GM21717 (cell line): ENCODE results near the gene CAPNS2.
"Not testable (repeated sequence)": the region's sequence is repeated elsewhere in the genome, so short reads cannot be mapped to it uniquely, and the experiment has no call there.

ENCODE experiments used
- ATAC-seq: cut with Tn5 transposase; IDR thresholded peaks from one replicate; pipeline ENCODE4 v1.9.1; 2021; ENCODE audit warnings: mild to moderate bottlenecking, moderate library complexity; ENCODE audit not compliant: unreplicated experiment

Gene CAPNS2

GRCh38 chr16:55567382-55567781, 898 bp downstream of the CAPNS2 start:
- ATAC-seq, result no peak

DNA sequence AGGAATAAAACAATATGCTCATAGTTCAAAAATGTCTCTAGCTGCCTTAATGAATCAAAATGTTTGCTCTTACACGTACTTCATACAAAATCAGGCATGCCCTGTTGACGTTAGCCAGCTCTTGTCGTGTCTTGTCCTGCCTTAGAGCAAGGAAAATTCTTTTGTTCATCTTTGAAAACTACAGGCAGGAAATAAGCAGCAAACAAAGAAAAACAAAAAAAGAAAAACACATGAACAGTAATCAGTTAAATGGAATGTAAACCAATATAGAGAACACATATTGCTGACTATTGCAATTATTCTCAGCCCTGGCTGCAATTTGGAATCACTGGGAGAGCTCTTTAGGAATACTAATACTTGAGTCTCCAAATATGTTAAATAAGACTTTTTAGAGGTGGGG, 1.7 kb downstream of the CAPNS2 start:
- no peak for ATAC-seq

DNA sequence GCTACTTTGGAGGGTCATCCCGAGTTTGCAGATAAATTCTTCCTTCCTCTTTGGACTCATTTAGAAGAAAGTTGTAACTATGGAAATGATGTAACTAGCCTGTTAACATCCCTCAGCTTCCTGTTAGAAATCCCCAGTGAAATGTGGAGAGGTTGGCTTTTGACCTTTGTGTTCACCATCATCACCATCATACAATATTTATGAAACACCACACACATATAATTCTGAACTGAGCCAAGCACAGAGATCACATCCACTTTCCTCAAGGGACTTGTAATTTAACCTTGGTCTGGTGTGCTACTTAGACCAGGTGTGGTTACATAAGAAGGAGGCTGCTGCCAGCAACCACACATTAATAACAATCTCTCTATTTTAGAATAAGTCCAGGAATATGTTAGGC, 2.5 kb downstream of the CAPNS2 start:
- no peak for ATAC-seq

DNA sequence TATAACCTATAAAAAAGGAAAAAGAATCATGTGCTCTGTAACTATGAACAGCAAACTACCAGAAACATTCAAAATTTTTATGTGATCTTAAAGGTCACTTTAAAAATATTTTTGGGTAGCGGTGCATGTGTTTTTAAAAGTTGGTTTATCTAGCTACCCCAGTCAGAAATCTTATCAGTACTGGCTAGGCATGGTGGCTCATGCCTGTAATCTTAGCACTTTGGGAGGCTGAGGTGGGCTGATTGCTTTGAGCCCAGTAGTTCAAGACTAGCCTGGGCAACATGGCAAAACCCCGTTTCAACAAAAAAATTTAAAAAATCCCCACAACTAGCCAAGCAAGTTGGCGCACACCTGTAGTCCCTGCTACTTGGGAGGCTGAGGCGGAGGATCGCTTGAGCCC, 3.7 kb downstream of the CAPNS2 start:
- no peak for ATAC-seq

DNA sequence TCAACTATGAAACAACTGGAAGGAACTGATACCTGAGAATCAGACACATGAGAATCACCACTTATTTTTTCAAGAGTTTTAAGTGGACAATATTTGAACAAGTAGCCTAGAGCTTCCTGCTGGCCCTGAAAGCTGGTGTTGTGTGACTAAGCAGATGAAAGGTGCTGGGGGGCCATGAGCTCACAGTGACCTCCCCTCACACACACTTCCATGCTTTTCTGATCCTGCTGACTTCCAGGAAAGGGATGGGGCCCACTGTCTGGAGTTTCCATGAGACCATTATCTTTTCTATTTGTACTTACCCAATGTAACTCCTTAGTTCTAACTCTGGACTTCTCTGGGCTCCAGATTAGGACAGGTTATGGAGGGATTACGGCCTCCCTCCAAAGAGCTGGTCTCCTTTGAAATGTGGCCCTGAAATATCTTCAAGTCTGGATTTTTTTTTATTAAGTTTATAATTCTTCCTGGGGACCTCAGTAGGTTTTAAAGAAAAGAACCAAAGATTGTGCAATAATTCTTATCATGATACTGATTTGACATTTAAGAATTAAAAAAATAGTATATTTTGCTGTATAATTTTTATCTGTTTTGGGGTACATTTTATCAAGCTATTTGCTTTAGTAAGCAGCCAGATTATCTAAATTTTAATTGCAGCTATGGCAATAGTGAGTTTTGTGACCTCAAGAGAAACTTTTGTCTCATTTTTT, 4.9 kb downstream of the CAPNS2 start:
- ATAC-seq, result no peak

DNA sequence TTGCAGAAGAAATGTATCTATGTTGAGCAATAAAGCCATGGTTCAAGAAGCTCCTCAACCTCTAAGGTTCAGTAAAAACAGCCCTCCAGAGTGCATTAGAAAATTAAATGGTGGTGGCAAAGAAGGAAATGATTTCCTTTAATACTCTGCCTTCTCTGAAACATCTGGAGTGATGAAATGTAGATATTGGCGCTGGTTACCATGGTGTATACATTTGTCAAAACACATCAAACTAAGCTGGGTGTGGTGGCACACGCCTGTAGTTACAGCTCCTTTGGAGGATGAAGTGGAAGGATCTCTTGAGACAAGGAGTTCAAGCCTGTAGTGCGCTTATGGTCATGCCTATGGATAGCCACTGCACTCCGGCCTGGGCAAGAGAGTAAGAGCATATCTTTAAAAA, 6.0 kb downstream of the CAPNS2 start:
- no peak for ATAC-seq

DNA sequence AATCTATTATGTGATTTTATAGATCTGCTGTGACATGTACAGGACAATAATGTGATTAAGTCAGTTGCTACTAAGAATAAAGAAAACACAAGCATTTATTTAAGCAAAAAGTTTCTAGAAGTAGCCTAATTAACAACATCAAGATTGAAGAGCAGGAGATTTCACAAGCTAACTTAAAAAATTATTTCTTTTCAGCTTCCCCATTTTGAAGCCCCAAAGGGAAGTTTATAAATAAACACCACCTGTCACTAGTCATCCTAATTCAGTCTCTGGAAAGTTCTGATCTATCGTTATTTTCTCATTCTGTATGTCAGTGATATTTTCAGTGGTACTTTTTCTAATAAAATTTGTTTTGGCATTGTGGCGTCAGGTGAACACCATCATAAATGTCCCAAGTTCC, 8.3 kb downstream of the CAPNS2 start:
- ATAC-seq, result no peak

- ATAC-seq, result no peak
Observed at GRCh38 chr16:55575496-55575895, 9.0 kb downstream of the CAPNS2 start.

DNA sequence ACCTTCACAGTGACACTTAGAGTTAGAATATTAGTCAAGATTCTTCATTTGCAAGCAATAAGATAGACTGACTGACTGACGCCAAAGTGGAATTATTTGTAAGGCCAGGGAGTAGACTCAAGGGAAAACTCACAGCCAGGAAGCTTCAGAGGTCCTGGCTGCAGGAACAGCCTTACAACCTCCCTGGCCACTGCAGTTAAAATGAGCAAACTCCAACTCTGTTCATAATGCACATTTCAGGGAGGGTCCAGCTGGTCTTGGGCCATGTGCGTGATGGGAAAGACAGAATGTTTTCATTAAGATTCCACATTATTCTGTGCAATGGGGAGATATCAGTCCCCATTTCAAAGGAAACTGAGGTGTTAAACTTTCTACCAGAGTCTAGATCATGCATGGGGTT, 9.9 kb downstream of the CAPNS2 start:
- no peak for ATAC-seq

DNA sequence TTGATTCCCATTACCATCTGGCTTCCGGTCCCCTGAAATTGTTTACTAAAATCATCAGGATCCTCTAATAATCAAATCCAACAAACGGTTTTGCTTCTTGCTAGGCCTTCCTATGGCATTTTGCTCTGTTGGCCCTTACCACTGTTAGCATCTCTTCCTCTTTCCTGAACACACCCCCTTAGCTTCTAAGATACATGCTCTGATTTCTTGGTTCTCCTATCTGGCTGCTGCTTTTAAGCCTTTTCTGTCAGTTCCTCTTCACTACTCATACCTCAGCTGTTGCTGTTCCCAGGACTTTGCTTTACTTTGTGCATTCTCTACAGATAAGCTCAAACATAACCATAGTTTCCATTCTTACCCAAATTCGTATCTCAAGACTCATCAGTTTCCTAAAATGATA, 11.4 kb downstream of the CAPNS2 start:
- ATAC-seq, result no peak

DNA sequence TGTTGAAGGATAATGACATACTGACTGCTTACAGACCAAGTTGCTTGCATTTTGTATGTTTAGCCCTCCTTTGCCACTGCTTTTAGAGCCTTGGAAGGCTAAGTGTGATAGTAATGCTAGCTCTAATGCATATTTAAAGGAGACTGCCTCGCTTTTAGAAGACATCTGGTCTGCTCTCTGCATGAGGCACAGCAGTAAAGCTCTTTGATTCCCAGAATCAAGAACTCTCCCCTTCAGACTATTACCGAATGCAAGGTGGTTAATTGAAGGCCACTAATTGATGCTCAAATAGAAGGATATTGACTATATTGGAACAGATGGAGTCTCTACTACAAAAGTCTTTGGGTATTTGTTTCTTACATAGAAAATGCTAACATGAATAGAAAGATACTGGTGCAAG, 19.1 kb downstream of the CAPNS2 start:
- ATAC-seq, result no peak

- ATAC-seq, result no peak
Observed at GRCh38 chr16:55588799-55589198, 22.3 kb downstream of the CAPNS2 start.

GRCh38 chr16:55592306-55592705, 25.8 kb downstream of the CAPNS2 start:
- no peak for ATAC-seq

DNA sequence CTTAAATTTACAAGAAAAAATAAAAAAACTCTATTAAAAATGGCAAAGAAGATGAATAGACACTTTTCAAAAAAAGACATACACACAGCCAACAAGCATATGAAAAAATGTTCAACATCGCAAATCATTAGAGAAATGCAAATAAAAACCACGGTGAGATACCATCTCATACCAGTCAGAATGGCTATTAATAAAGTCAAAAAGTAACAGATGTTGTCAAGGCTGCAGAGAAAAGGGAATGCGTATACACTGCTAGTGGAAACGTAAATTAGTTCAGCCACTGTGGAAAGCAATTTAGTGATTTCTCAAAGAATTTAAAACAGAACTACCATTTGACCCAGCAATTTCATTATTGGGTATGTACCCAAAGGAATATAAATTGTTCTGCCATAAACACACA, 31.4 kb downstream of the CAPNS2 start:
- no peak for ATAC-seq

GRCh38 chr16:55605754-55606336, 39.4 kb downstream of the CAPNS2 start:
- ATAC-seq, result no peak

GRCh38 chr16:55613613-55614335, 47.3 kb downstream of the CAPNS2 start:
- ATAC-seq, result no peak

DNA sequence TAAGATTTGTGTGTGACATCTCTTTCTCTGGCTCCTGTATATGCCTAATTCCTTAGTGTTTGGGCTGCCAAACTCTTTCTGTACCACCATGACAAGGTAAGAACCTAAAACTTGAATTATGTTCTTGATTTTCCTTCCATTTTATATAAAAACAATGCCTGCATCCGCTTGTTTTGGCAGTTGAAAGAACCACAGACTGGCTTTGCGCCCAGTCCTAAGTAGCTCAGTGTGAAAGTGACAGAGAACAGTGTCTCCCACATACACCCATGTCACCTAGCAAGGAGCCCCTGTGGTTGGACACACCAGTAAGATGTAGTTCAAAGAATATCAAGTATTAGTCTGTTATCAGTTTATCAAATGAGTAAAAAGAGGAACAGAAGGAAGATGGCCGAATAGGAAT, 48.6 kb downstream of the CAPNS2 start:
- no peak for ATAC-seq

DNA sequence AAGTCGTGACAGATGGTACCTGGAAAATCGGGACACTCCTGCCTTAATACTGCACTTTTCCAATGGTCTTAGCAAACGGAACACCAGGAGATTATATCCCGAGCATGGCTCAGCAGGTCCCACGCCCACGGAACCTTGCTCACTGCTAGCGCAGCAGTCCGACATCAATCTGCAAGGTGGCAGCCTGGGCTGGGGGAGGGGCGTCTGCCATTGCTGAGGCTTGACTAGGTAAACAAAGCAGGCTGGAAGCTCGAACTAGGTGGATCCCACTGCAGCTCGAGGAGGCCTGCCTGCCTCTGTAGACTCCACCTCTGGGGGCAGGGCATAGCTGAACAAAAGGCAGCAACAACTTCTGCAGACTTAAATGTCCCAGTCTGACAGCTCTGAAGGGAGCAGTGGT, 49.2 kb downstream of the CAPNS2 start:
- not testable (repeated sequence) for ATAC-seq
